CD8-positive, alpha-beta memory T cell (primary cell): ENCODE measurements around the gene TRIM2. TPM values are rescaled to one million over a fixed set of nuclear protein-coding genes. Genes with fewer than 3 reads are reported as not detected.
A peak's percentile ranks its signal among the peaks of the same experiment; 100 is the strongest.

Experiments
- CTCF ChIA-PET: fragments of 350-600 bp; sonication (Branson Sonifier 250); formaldehyde crosslinking; loops from one replicate; lab custom pipeline; 2021; ENCODE audit warnings: antibody characterized with exemption; lab: Charles Lee
- POLR2A ChIA-PET: fragments of 350-600 bp; sonication (Branson Sonifier 250); formaldehyde crosslinking; loops from one replicate; lab custom pipeline; 2021; ENCODE audit warnings: antibody characterized with exemption; lab: Charles Lee
- DNase-seq, 5 donors: peaks; one replicate each; pipeline versions ENCODE4 v3.0.0 to v3.0.0-alpha.2; 2020 to 2022; ENCODE audit warnings: mixed read lengths in 1 of 5
- H3K27ac ChIP-seq: one replicate; pipeline ENCODE4 v1.7.0; 2013; ENCODE audit warnings: low read depth, mild to moderate bottlenecking, low read length, moderate library complexity
- H3K27me3 ChIP-seq: 2 replicates; pipeline ENCODE4 v1.7.0; 2013; ENCODE audit warnings: low read length, mild to moderate bottlenecking; ENCODE audit not compliant: insufficient read depth, poor library complexity, severe bottlenecking
- H3K36me3 ChIP-seq: 2 replicates; pipeline ENCODE4 v1.7.0; 2013; ENCODE audit warnings: mild to moderate bottlenecking, low read length, moderate library complexity; ENCODE audit not compliant: insufficient read depth
- H3K4me1 ChIP-seq: 2 replicates; pipeline ENCODE4 v1.7.0; 2013; ENCODE audit warnings: mild to moderate bottlenecking, low read length, moderate library complexity; ENCODE audit not compliant: insufficient read depth
- H3K4me3 ChIP-seq: 2 replicates; pipeline ENCODE4 v1.7.0; 2013; ENCODE audit warnings: mild to moderate bottlenecking, low read length
- H3K9me3 ChIP-seq: 2 replicates; pipeline ENCODE4 v1.7.0; 2013; ENCODE audit warnings: mild to moderate bottlenecking, low read length
- H3K27ac Mint-ChIP-seq, 8 donors: one replicate each; pipeline ENCODE4 v1.8.0; 2020 to 2021; ENCODE audit warnings: mixed read lengths in 8 of 8, mild to moderate bottlenecking in 6 of 8, inconsistent platforms in 3 of 8, moderate library complexity in 3 of 8
- H3K27me3 Mint-ChIP-seq, 2 donors: one replicate each; pipeline ENCODE4 v1.8.0; 2020 to 2021; ENCODE audit warnings: mixed read lengths in 2 of 2, mild to moderate bottlenecking in 1 of 2, moderate library complexity in 1 of 2
- H3K36me3 Mint-ChIP-seq, 3 donors: one replicate each; pipeline ENCODE4 v1.8.0; 2020 to 2021; ENCODE audit warnings: mixed read lengths in 3 of 3, inconsistent platforms in 1 of 3, mild to moderate bottlenecking in 1 of 3
- H3K4me1 Mint-ChIP-seq, 3 donors: one replicate each; pipeline ENCODE4 v1.8.0; 2020 to 2021; ENCODE audit warnings: mixed read lengths in 3 of 3, inconsistent platforms in 1 of 3, mild to moderate bottlenecking in 1 of 3
- H3K4me3 Mint-ChIP-seq, 7 donors: one replicate each; pipeline ENCODE4 v1.8.0; 2020 to 2021; ENCODE audit warnings: mixed read lengths in 7 of 7, mild to moderate bottlenecking in 6 of 7, moderate library complexity in 4 of 7, inconsistent platforms in 2 of 7
- H3K9me3 Mint-ChIP-seq, 5 donors: one replicate each; pipeline ENCODE4 v1.8.0; 2020 to 2022; ENCODE audit warnings: mixed read lengths in 5 of 5, mild to moderate bottlenecking in 3 of 5, moderate library complexity in 2 of 5, inconsistent platforms in 1 of 5
- polyA plus RNA-seq: library from polyadenylated mRNA; unstranded; fragments of 300-500 nt; fragmentation: Illumina TruSeq; gene quantifications from one replicate; pipeline ENCODE4 v1.2.3, GENCODE V29; 2021
- total RNA-seq, 2 experiments: library from RNA; stranded (reverse); gene quantifications; one replicate each; pipeline ENCODE4 v1.2.3, GENCODE V29; 2021

The TRIM2 gene
- total and polyA plus RNA-seq, 3 experiments from 2014 or later = 0.24 to 1.5 (median 0.29) TPM

GRCh38 chr4:153342751-153343552 is 138.7 kb downstream of the TRIM2 start:
- Mint-ChIP-seq H3K9me3 (no peaks in the 10 kb centered on the region), H3K27me3 (peaks cover 6 to 16% of the 10 kb centered on the region in 2 donors), H3K4me1 (peaks cover 8 to 22% (median 12%) of the 10 kb centered on the region in 3 donors), H3K4me3 (peak overlapping the region in 5 of 7 donors; percentile 12 to 79 (median 22)), H3K27ac (no peak overlapping the region), H3K36me3 (peaks cover 0 to 4% (median 0%) of the 10 kb centered on the region in 3 donors)
- ChIA-PET POLR2A (no interaction called here), CTCF (interaction anchor here (0.8 to 4.6 kb wide), 5 partner anchors 71 to 230 kb away, joined by 3 to 41 read pairs (median 3); no protein-coding TSS in a partner anchor)
- no peaks in the 10 kb centered on the region for H3K9me3 ChIP-seq
- peaks cover 4% of the 10 kb centered on the region for H3K4me1 ChIP-seq
- no peak overlapping the region for H3K27ac ChIP-seq
- no peak for DNase-seq
- no peaks in the 10 kb centered on the region for H3K27me3 ChIP-seq
- no peak overlapping the region for H3K4me3 ChIP-seq
- H3K36me3 ChIP-seq = no peaks in the 10 kb centered on the region

GRCh38 chr4:153344131-153345011 is 140.1 kb downstream of the TRIM2 start, which contains the start of gene MND1:
TSS of gene MND1 (plus strand) at chr4:153344688. CDS start at chr4:153344738, 50 bp downstream.
- peaks cover 0 to 4% (median 0%) of the 10 kb centered on the region in 3 donors for H3K36me3 Mint-ChIP-seq
- H3K4me3 Mint-ChIP-seq = peak within 1 kb of the TSS; percentile 92 to 97 (median 95)
- peak; percentile 83 to 92 (median 86) for DNase-seq
- ChIA-PET POLR2A (interaction anchor here (1.0 kb wide), 1 partner anchor 230 kb away, joined by 3 read pairs; no protein-coding TSS in a partner anchor), CTCF (interaction anchor here (0.6 to 4.6 kb wide), 22 partner anchors 9 to 1205 kb away, joined by 3 to 41 read pairs (median 3); partner anchors contain the start of genes PLRG1 and TMEM131L)
- H3K36me3 ChIP-seq = no peaks in the 10 kb centered on the region
- H3K27ac ChIP-seq = peak within 1 kb of the TSS; percentile 55
- H3K27ac Mint-ChIP-seq = peak within 1 kb of the TSS in 6 of 8 donors; percentile 24 to 89 (median 64)
- peaks cover 4% of the 10 kb centered on the region for H3K4me1 ChIP-seq
- H3K9me3 Mint-ChIP-seq = no peaks in the 10 kb centered on the region
- peak within 1 kb of the TSS; percentile 81 for H3K4me3 ChIP-seq
- H3K27me3 Mint-ChIP-seq = peaks cover 6 to 16% of the 10 kb centered on the region in 2 donors
- no peaks in the 10 kb centered on the region for H3K9me3 ChIP-seq
- peaks cover 8 to 29% (median 14%) of the 10 kb centered on the region in 3 donors for H3K4me1 Mint-ChIP-seq
- H3K27me3 ChIP-seq = no peaks in the 10 kb centered on the region

GRCh38 chr4:153345012-153345981 is 141.1 kb downstream of the TRIM2 start:
- no peaks in the 10 kb centered on the region for H3K9me3 Mint-ChIP-seq
- Histone ChIP-seq H3K4me1 (peaks cover 4% of the 10 kb centered on the region), H3K27ac (peak overlapping the region; percentile 55), H3K4me3 (peak overlapping the region; percentile 81), H3K36me3 (no peaks in the 10 kb centered on the region), H3K9me3 (no peaks in the 10 kb centered on the region), H3K27me3 (no peaks in the 10 kb centered on the region)
- POLR2A ChIA-PET = interaction anchor here (1.0 kb wide), 2 partner anchors 120 to 229 kb away, joined by 3 read pairs; no protein-coding TSS in a partner anchor
- CTCF ChIA-PET = interaction anchor here (0.9 to 4.6 kb wide), 15 partner anchors 9 to 1204 kb away, joined by 3 to 41 read pairs (median 6); partner anchors contain the start of genes PLRG1 and TMEM131L
- peak overlapping the region; percentile 92 to 97 (median 95) for H3K4me3 Mint-ChIP-seq
- DNase-seq = peak; percentile 4 to 59 (median 35)
- peaks cover 9 to 31% (median 14%) of the 10 kb centered on the region in 3 donors for H3K4me1 Mint-ChIP-seq
- peaks cover 3 to 14% of the 10 kb centered on the region in 2 donors for H3K27me3 Mint-ChIP-seq
- H3K27ac Mint-ChIP-seq = peak overlapping the region in 7 of 8 donors; percentile 24 to 89 (median 53)
- H3K36me3 Mint-ChIP-seq = peaks cover 0 to 4% (median 0%) of the 10 kb centered on the region in 3 donors

- no peak overlapping the region for H3K27ac ChIP-seq
These were observed 141.8 kb downstream of the TRIM2 start for GRCh38 chr4:153346031-153346430.

GRCh38 chr4:153346563-153346962 is 142.3 kb downstream of the TRIM2 start:
- Histone ChIP-seq H3K4me1 (peaks cover 4% of the 10 kb centered on the region), H3K4me3 (no peak overlapping the region), H3K9me3 (no peaks in the 10 kb centered on the region), H3K36me3 (no peaks in the 10 kb centered on the region), H3K27me3 (no peaks in the 10 kb centered on the region), H3K27ac (no peak overlapping the region)
- ChIA-PET POLR2A (interaction anchor here (0.5 kb wide), 1 partner anchor 10 kb away, joined by 6 read pairs; no protein-coding TSS in a partner anchor), CTCF (interaction anchor here (1.4 to 4.6 kb wide), 7 partner anchors 83 to 304 kb away, joined by 3 to 41 read pairs (median 8); no protein-coding TSS in a partner anchor)
- peaks cover 0 to 4% (median 0%) of the 10 kb centered on the region in 3 donors for H3K36me3 Mint-ChIP-seq
- DNase-seq = no peak
- peaks cover 3 to 7% of the 10 kb centered on the region in 2 donors for H3K27me3 Mint-ChIP-seq
- no peaks in the 10 kb centered on the region for H3K9me3 Mint-ChIP-seq
- peak overlapping the region in 1 of 7 donors; percentile 41 for H3K4me3 Mint-ChIP-seq
- peaks cover 9 to 31% (median 14%) of the 10 kb centered on the region in 3 donors for H3K4me1 Mint-ChIP-seq
- no peak overlapping the region for H3K27ac Mint-ChIP-seq

More at GRCh38 chr4:153346031-153346430, 141.8 kb downstream of the TRIM2 start:
- Mint-ChIP-seq H3K27ac (peak overlapping the region in 1 of 8 donors; percentile 53), H3K4me3 (peak overlapping the region in 6 of 7 donors; percentile 92 to 96 (median 94)), H3K27me3 (peaks cover 3 to 11% of the 10 kb centered on the region in 2 donors), H3K36me3 (peaks cover 0 to 4% (median 0%) of the 10 kb centered on the region in 3 donors), H3K4me1 (peaks cover 9 to 31% (median 14%) of the 10 kb centered on the region in 3 donors), H3K9me3 (no peaks in the 10 kb centered on the region)
- no peaks in the 10 kb centered on the region for H3K27me3 ChIP-seq
- no peak overlapping the region for H3K4me3 ChIP-seq
- peaks cover 4% of the 10 kb centered on the region for H3K4me1 ChIP-seq
- POLR2A ChIA-PET = interaction anchor here (1.0 kb wide), 1 partner anchor 120 kb away, joined by 3 read pairs; no protein-coding TSS in a partner anchor
- no peaks in the 10 kb centered on the region for H3K36me3 ChIP-seq
- CTCF ChIA-PET = interaction anchor here (1.2 to 4.6 kb wide), 12 partner anchors 84 to 305 kb away, joined by 3 to 41 read pairs (median 6); partner anchors contain the start of gene TMEM131L
- DNase-seq = no peak
- H3K9me3 ChIP-seq = no peaks in the 10 kb centered on the region

GRCh38 chr4:153347117-153347516 is 142.9 kb downstream of the TRIM2 start:
- Mint-ChIP-seq H3K36me3 (peaks cover 0 to 4% (median 0%) of the 10 kb centered on the region in 3 donors), H3K27me3 (peaks cover 3 to 4% of the 10 kb centered on the region in 2 donors), H3K9me3 (no peaks in the 10 kb centered on the region), H3K4me3 (peak overlapping the region in 1 of 7 donors; percentile 41), H3K27ac (no peak overlapping the region), H3K4me1 (peaks cover 9 to 31% (median 14%) of the 10 kb centered on the region in 3 donors)
- DNase-seq = no peak
- no peak overlapping the region for H3K27ac ChIP-seq
- ChIA-PET POLR2A (interaction anchor here (0.5 kb wide), 1 partner anchor 11 kb away, joined by 6 read pairs; no protein-coding TSS in a partner anchor), CTCF (interaction anchor here (0.6 to 2.2 kb wide), 2 partner anchors 16 to 86 kb away, joined by 3 to 11 read pairs; no protein-coding TSS in a partner anchor)
- peaks cover 4% of the 10 kb centered on the region for H3K4me1 ChIP-seq
- H3K9me3 ChIP-seq = no peaks in the 10 kb centered on the region
- no peak overlapping the region for H3K4me3 ChIP-seq
- H3K27me3 ChIP-seq = no peaks in the 10 kb centered on the region
- H3K36me3 ChIP-seq = no peaks in the 10 kb centered on the region
